ENCODE results near the gene ARMC8.

The ARMC8 gene

DNA sequence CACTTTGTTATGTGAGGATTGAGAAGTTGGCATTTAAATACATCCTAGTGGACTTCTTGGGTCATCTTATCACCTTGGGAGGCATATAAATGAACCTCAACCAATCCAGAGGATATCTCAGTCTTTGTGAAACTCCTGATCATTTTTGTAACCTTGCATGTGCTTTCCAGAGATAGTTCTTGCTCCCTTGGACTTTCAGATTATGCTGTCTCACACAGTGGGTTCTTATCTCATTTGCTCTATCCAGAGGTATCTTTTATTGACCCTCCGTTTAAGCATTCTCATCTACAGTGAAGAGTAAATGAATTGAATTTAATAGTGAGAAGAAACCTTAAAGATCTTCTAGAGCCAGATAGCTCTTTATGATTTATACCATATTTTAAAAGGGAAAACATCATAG lies 10.4 kb downstream of the ARMC8 start:
- H3K36me3 ChIP-seq (ENCODE audit: control insufficient read depth, insufficient read depth, low read length) = peaks cover under 1% of the 10 kb centered on the region; the same call in 1 of the 2 replicates
- H3K4me3 ChIP-seq (ENCODE audit: low read length) = no peak overlapping the region
- H3K9me3 ChIP-seq (ENCODE audit: control insufficient read depth, insufficient read depth, low read length) = no peaks in the 10 kb centered on the region
- H3K4me1 ChIP-seq (ENCODE audit: control insufficient read depth, insufficient read depth, low read length) = no peaks in the 10 kb centered on the region
- DNase-seq (ENCODE audit: low read depth, low spot score) = no peak
- no peak overlapping the region for H3K27ac ChIP-seq (ENCODE audit: low read length)
- no peaks in the 10 kb centered on the region for H3K27me3 ChIP-seq (ENCODE audit: control insufficient read depth, insufficient read depth, low read length)
- no CpG with 5 or more reads among the region's 1 CpG for WGBS (ENCODE audit: insufficient coverage, insufficient read length)

GRCh38 chr3:138199851-138200250 lies 12.8 kb downstream of the ARMC8 start:
- Histone ChIP-seq H3K36me3 (ENCODE audit: control insufficient read depth, insufficient read depth, low read length) (no peaks in the 10 kb centered on the region), H3K4me1 (ENCODE audit: control insufficient read depth, insufficient read depth, low read length) (peaks cover 2% of the 10 kb centered on the region; the same call in 1 of the 2 replicates), H3K27ac (ENCODE audit: low read length) (no peak overlapping the region), H3K9me3 (ENCODE audit: control insufficient read depth, insufficient read depth, low read length) (no peaks in the 10 kb centered on the region), H3K4me3 (ENCODE audit: low read length) (no peak overlapping the region), H3K27me3 (ENCODE audit: control insufficient read depth, insufficient read depth, low read length) (no peaks in the 10 kb centered on the region)
- no peak for DNase-seq (ENCODE audit: low read depth, low spot score)
- WGBS (ENCODE audit: insufficient coverage, insufficient read length) = no CpG with 5 or more reads among the region's 2 CpGs

GRCh38 chr3:138200424-138200823 lies 13.3 kb downstream of the ARMC8 start:
- WGBS (ENCODE audit: insufficient coverage, insufficient read length) = no CpG with 5 or more reads among the region's 1 CpG
- H3K36me3 ChIP-seq (ENCODE audit: control insufficient read depth, insufficient read depth, low read length) = no peaks in the 10 kb centered on the region
- H3K4me1 ChIP-seq (ENCODE audit: control insufficient read depth, insufficient read depth, low read length) = peaks cover 2% of the 10 kb centered on the region; the same call in 1 of the 2 replicates
- no peaks in the 10 kb centered on the region for H3K9me3 ChIP-seq (ENCODE audit: control insufficient read depth, insufficient read depth, low read length)
- H3K4me3 ChIP-seq (ENCODE audit: low read length) = no peak overlapping the region
- H3K27ac ChIP-seq (ENCODE audit: low read length) = no peak overlapping the region
- DNase-seq (ENCODE audit: low read depth, low spot score) = no peak
- no peaks in the 10 kb centered on the region for H3K27me3 ChIP-seq (ENCODE audit: control insufficient read depth, insufficient read depth, low read length)

- H3K36me3 ChIP-seq (ENCODE audit: control insufficient read depth, insufficient read depth, low read length) = no peaks in the 10 kb centered on the region
- no peak overlapping the region for H3K27ac ChIP-seq (ENCODE audit: low read length)
- no peak overlapping the region for H3K4me3 ChIP-seq (ENCODE audit: low read length)
- H3K27me3 ChIP-seq (ENCODE audit: control insufficient read depth, insufficient read depth, low read length) = no peaks in the 10 kb centered on the region
- no peaks in the 10 kb centered on the region for H3K9me3 ChIP-seq (ENCODE audit: control insufficient read depth, insufficient read depth, low read length)
- DNase-seq (ENCODE audit: low read depth, low spot score) = no peak
- no CpG with 5 or more reads among the region's 3 CpGs for WGBS (ENCODE audit: insufficient coverage, insufficient read length)
- peaks cover 2% of the 10 kb centered on the region; the same call in 1 of the 2 replicates for H3K4me1 ChIP-seq (ENCODE audit: control insufficient read depth, insufficient read depth, low read length)
These were observed 16.0 kb downstream of the ARMC8 start for GRCh38 chr3:138202945-138203701.

DNA sequence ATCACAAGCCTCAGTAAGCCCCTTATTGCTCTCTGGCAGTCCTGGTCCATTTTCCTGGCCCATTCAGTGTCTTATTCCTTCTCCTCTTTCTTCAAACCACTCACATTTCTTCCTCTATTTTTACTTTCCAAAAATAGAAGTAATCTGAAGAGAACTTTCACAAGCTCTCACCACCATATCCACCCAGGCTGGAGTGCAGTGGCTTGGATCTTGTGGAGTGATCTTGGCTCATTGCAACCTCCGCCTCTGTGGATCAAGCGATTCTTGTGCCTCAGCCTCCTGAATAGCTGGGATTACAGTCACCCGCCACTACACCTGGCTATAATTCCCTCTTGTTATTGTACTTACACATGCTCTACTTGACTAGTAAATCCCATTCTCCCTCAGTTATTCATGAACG lies 16.8 kb downstream of the ARMC8 start:
- WGBS (ENCODE audit: insufficient coverage, insufficient read length) = no CpG with 5 or more reads among the region's 4 CpGs
- Histone ChIP-seq H3K27me3 (ENCODE audit: control insufficient read depth, insufficient read depth, low read length) (no peaks in the 10 kb centered on the region), H3K27ac (ENCODE audit: low read length) (no peak overlapping the region), H3K4me1 (ENCODE audit: control insufficient read depth, insufficient read depth, low read length) (peaks cover 2% of the 10 kb centered on the region; the same call in 1 of the 2 replicates), H3K36me3 (ENCODE audit: control insufficient read depth, insufficient read depth, low read length) (no peaks in the 10 kb centered on the region), H3K9me3 (ENCODE audit: control insufficient read depth, insufficient read depth, low read length) (no peaks in the 10 kb centered on the region), H3K4me3 (ENCODE audit: low read length) (no peak overlapping the region)
- no peak for DNase-seq (ENCODE audit: low read depth, low spot score)

DNA sequence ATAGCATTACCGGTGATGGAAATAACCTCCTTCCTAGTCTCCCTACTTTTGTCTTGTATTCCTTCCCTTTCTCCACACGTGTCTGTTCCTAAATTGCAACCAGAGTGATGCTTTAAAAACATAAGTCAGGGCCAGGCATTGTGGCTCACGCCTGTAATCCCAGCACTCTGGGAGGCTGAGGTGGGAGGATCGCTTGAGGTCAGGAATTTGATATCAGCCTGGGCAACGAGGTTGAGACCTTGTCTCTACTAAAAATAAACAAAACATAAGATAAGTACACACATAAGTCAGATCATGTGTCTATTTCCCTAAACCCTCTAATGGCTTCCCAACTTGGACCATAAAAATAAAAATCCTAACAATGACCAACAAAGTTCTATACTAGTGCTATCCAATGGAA lies 18.4 kb downstream of the ARMC8 start:
- no peaks in the 10 kb centered on the region for H3K27me3 ChIP-seq (ENCODE audit: control insufficient read depth, insufficient read depth, low read length)
- DNase-seq (ENCODE audit: low read depth, low spot score) = no peak
- WGBS (ENCODE audit: insufficient coverage, insufficient read length) = no CpG with 5 or more reads among the region's 5 CpGs
- no peaks in the 10 kb centered on the region for H3K9me3 ChIP-seq (ENCODE audit: control insufficient read depth, insufficient read depth, low read length)
- H3K36me3 ChIP-seq (ENCODE audit: control insufficient read depth, insufficient read depth, low read length) = no peaks in the 10 kb centered on the region
- H3K4me1 ChIP-seq (ENCODE audit: control insufficient read depth, insufficient read depth, low read length) = peaks cover 2% of the 10 kb centered on the region; the same call in 1 of the 2 replicates
- no peak overlapping the region for H3K27ac ChIP-seq (ENCODE audit: low read length)
- H3K4me3 ChIP-seq (ENCODE audit: low read length) = no peak overlapping the region

DNA sequence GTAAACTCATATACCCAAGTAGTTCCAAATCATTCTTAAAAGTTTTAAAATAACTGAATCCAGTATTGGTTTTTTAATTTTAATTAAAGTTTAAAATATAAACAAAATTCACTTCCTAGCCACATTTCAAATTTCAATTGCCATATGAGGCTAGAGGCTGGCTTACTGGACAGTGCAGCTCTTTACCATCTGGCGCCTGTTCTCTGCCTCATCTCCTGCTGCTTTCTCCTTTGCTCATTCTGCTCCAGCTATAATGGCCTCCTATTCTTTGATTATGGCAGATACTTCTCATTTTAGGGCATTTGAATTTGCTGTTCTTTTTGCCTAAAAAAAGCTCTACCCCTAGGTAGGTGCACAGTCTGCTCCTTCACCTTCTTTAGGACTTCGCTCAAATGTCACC lies 19.1 kb downstream of the ARMC8 start:
- WGBS (ENCODE audit: insufficient coverage, insufficient read length) = no CpG with 5 or more reads among the region's 2 CpGs
- Histone ChIP-seq H3K27me3 (ENCODE audit: control insufficient read depth, insufficient read depth, low read length) (no peaks in the 10 kb centered on the region), H3K9me3 (ENCODE audit: control insufficient read depth, insufficient read depth, low read length) (no peaks in the 10 kb centered on the region), H3K4me1 (ENCODE audit: control insufficient read depth, insufficient read depth, low read length) (peaks cover 2% of the 10 kb centered on the region; the same call in 1 of the 2 replicates), H3K27ac (ENCODE audit: low read length) (no peak overlapping the region), H3K4me3 (ENCODE audit: low read length) (no peak overlapping the region), H3K36me3 (ENCODE audit: control insufficient read depth, insufficient read depth, low read length) (no peaks in the 10 kb centered on the region)
- no peak for DNase-seq (ENCODE audit: low read depth, low spot score)

- Histone ChIP-seq H3K4me1 (ENCODE audit: control insufficient read depth, insufficient read depth, low read length) (no peaks in the 10 kb centered on the region; the same call in 1 of the 2 replicates), H3K27me3 (ENCODE audit: control insufficient read depth, insufficient read depth, low read length) (no peaks in the 10 kb centered on the region), H3K4me3 (ENCODE audit: low read length) (no peak overlapping the region), H3K36me3 (ENCODE audit: control insufficient read depth, insufficient read depth, low read length) (no peaks in the 10 kb centered on the region), H3K9me3 (ENCODE audit: control insufficient read depth, insufficient read depth, low read length) (no peaks in the 10 kb centered on the region), H3K27ac (ENCODE audit: low read length) (no peak overlapping the region)
- no peak for DNase-seq (ENCODE audit: low read depth, low spot score)
- WGBS (ENCODE audit: insufficient coverage, insufficient read length) = no CpG with 5 or more reads among the region's 3 CpGs
These were observed 23.4 kb downstream of the ARMC8 start for GRCh38 chr3:138210528-138210927.

DNA sequence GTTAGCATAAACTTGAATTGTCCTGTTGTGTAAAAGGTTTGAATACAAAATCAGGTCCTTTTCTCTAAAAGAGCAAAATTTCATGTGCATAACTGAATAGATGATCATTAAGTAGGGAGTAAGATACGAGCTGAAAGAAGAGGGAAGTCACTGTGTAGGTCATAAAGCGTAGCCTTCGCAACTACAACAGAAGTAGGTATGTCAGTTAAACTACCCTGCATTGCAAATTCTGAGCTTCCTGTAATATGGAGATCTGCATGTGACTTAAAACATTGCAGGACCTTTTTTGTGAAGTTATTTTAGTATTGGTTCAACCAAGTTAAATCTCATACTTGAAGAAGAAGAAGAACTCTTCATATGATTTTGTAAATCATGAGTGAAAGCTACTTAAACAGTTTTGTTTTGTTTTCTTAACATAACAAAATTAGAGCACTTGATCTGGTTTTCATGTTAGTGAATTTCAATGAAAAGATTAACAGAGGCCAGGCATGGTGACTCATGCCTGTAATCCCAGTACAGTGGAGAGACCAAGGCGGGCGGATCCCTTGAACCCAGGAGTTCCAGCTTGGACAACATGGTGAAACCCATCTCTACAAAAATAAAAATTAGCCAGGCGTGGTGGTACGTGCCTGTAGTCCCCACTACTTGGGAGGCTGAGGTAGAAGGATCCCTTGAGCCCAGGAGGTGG lies 26.4 kb downstream of the ARMC8 start:
- no peak for DNase-seq (ENCODE audit: low read depth, low spot score)
- H3K4me1 ChIP-seq (ENCODE audit: control insufficient read depth, insufficient read depth, low read length) = no peaks in the 10 kb centered on the region; the same call in none of the 2 replicates
- WGBS (ENCODE audit: insufficient coverage, insufficient read length) = no CpG with 5 or more reads among the region's 7 CpGs
- no peak overlapping the region for H3K27ac ChIP-seq (ENCODE audit: low read length)
- H3K27me3 ChIP-seq (ENCODE audit: control insufficient read depth, insufficient read depth, low read length) = no peaks in the 10 kb centered on the region
- no peaks in the 10 kb centered on the region for H3K9me3 ChIP-seq (ENCODE audit: control insufficient read depth, insufficient read depth, low read length)
- H3K4me3 ChIP-seq (ENCODE audit: low read length) = no peak overlapping the region
- H3K36me3 ChIP-seq (ENCODE audit: control insufficient read depth, insufficient read depth, low read length) = no peaks in the 10 kb centered on the region

- WGBS (ENCODE audit: insufficient coverage, insufficient read length) = no CpG with 5 or more reads among the region's 1 CpG
- no peaks in the 10 kb centered on the region for H3K27me3 ChIP-seq (ENCODE audit: control insufficient read depth, insufficient read depth, low read length)
- no peaks in the 10 kb centered on the region for H3K9me3 ChIP-seq (ENCODE audit: control insufficient read depth, insufficient read depth, low read length)
- no peak overlapping the region for H3K27ac ChIP-seq (ENCODE audit: low read length)
- no peaks in the 10 kb centered on the region; the same call in 1 of the 2 replicates for H3K4me1 ChIP-seq (ENCODE audit: control insufficient read depth, insufficient read depth, low read length)
- H3K4me3 ChIP-seq (ENCODE audit: low read length) = no peak overlapping the region
- no peak for DNase-seq (ENCODE audit: low read depth, low spot score)
- peaks cover 5% of the 10 kb centered on the region; the same call in 1 of the 2 replicates for H3K36me3 ChIP-seq (ENCODE audit: control insufficient read depth, insufficient read depth, low read length)
These were observed 32.2 kb downstream of the ARMC8 start for GRCh38 chr3:138219255-138219654.

Measured in iPS DF 6.9 (cell line).